PC-3 (cell line): Measurements from ENCODE around the gene NSUN4.

ENCODE experiments used
- EZH2 ChIP-seq: fragments of 300-600 bp; sonication (generic); IDR thresholded peaks from one replicate; pipeline ENCODE4 v1.6.1; 2017; ENCODE audit warnings: antibody characterized with exemption, mild to moderate bottlenecking, low read length; ENCODE audit not compliant: unreplicated experiment
- TF ChIP-seq, protein P1 (sequence below): fragments of 300-600 bp; sonication (generic); conservative IDR thresholded peaks from 2 replicates; pipeline ENCODE4 v1.5.1; 2017; ENCODE audit warnings: antibody characterized with exemption, low read depth, mild to moderate bottlenecking, low read length

DNA sequence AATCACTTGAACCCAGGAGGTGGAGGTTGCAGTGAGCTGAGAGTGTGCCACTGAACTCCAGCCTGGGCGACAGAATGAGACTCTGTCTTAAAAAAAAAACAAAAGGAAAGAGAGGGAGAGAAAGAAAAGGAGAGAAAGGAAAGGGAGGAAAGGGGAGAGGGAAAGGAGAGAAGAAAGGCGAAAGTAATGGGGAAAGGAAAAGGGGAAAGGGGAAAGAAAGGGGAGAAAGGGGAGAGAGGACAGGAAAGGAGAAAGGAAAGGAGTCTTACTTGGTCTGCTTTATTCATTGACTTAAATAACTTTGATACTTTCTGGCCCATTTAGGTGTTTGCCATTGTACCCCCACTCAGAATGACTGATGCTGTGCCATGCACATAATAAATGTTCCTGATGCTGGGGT lies 11.8 kb downstream of the NSUN4 start:
- TF ChIP-seq, protein P1, sequence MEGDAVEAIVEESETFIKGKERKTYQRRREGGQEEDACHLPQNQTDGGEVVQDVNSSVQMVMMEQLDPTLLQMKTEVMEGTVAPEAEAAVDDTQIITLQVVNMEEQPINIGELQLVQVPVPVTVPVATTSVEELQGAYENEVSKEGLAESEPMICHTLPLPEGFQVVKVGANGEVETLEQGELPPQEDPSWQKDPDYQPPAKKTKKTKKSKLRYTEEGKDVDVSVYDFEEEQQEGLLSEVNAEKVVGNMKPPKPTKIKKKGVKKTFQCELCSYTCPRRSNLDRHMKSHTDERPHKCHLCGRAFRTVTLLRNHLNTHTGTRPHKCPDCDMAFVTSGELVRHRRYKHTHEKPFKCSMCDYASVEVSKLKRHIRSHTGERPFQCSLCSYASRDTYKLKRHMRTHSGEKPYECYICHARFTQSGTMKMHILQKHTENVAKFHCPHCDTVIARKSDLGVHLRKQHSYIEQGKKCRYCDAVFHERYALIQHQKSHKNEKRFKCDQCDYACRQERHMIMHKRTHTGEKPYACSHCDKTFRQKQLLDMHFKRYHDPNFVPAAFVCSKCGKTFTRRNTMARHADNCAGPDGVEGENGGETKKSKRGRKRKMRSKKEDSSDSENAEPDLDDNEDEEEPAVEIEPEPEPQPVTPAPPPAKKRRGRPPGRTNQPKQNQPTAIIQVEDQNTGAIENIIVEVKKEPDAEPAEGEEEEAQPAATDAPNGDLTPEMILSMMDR: no peak
- no peak for TF ChIP-seq EZH2
